Measurements from ENCODE around the gene LAMA2.

GRCh38 chr6:129444683-129445082 lies 561.7 kb downstream of the LAMA2 start:
- TF ChIP-seq POLR2A (IDR thresholded peaks at IDR 0.05; ENCODE audit: insufficient read depth in 1 of 2, low read depth in 2 of 2, low read length in 2 of 2) (no peak), PHF8 (CRISPR knock-in tag; IDR thresholded peaks at IDR 0.05) (no peak), DMAP1 (CRISPR knock-in tag; IDR thresholded peaks at IDR 0.05) (no peak), MYC (CRISPR knock-in tag; IDR thresholded peaks at IDR 0.05; ENCODE audit: borderline replicate concordance) (no peak), MAFK (conservative IDR thresholded peaks at IDR 0.05 in 1 of 2, IDR thresholded peaks at IDR 0.05 in 1 of 2; ENCODE audit: low read length in 2 of 2) (no peak), ZFP36 (IDR thresholded peaks at IDR 0.05; ENCODE audit: borderline replicate concordance, low read depth, low read length, partially characterized antibody) (no peak)
- TF ChIP-seq, protein P1, sequence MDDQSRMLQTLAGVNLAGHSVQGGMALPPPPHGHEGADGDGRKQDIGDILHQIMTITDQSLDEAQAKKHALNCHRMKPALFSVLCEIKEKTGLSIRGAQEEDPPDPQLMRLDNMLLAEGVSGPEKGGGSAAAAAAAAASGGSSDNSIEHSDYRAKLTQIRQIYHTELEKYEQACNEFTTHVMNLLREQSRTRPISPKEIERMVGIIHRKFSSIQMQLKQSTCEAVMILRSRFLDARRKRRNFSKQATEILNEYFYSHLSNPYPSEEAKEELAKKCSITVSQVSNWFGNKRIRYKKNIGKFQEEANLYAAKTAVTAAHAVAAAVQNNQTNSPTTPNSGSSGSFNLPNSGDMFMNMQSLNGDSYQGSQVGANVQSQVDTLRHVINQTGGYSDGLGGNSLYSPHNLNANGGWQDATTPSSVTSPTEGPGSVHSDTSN (CRISPR knock-in tag; IDR thresholded peaks at IDR 0.05; ENCODE audit: borderline replicate concordance) = no peak
- TF ChIP-seq, protein P2, sequence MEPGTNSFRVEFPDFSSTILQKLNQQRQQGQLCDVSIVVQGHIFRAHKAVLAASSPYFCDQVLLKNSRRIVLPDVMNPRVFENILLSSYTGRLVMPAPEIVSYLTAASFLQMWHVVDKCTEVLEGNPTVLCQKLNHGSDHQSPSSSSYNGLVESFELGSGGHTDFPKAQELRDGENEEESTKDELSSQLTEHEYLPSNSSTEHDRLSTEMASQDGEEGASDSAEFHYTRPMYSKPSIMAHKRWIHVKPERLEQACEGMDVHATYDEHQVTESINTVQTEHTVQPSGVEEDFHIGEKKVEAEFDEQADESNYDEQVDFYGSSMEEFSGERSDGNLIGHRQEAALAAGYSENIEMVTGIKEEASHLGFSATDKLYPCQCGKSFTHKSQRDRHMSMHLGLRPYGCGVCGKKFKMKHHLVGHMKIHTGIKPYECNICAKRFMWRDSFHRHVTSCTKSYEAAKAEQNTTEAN (CRISPR knock-in tag; conservative IDR thresholded peaks at IDR 0.05) = no peak

Measured in HepG2 (cell line).